GM12874 (cell line): ENCODE results near the gene SIM2.

Experiments
- TF ChIP-seq, protein P1 (sequence below): IDR thresholded peaks from 2 replicates; pipeline ENCODE4 v1.5.1; 2011; ENCODE audit warnings: low read depth, mild to moderate bottlenecking, control low read depth, low read length, moderate library complexity; ENCODE audit not compliant: insufficient read depth

SIM2 gene

GRCh38 chr21:36694593-36695282 lies 4.2 kb upstream of the SIM2 start:
- TF ChIP-seq, protein P1, sequence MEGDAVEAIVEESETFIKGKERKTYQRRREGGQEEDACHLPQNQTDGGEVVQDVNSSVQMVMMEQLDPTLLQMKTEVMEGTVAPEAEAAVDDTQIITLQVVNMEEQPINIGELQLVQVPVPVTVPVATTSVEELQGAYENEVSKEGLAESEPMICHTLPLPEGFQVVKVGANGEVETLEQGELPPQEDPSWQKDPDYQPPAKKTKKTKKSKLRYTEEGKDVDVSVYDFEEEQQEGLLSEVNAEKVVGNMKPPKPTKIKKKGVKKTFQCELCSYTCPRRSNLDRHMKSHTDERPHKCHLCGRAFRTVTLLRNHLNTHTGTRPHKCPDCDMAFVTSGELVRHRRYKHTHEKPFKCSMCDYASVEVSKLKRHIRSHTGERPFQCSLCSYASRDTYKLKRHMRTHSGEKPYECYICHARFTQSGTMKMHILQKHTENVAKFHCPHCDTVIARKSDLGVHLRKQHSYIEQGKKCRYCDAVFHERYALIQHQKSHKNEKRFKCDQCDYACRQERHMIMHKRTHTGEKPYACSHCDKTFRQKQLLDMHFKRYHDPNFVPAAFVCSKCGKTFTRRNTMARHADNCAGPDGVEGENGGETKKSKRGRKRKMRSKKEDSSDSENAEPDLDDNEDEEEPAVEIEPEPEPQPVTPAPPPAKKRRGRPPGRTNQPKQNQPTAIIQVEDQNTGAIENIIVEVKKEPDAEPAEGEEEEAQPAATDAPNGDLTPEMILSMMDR, result no peak

GRCh38 chr21:36695283-36695634 lies 3.7 kb upstream of the SIM2 start:
- TF ChIP-seq, protein P1, result no peak

DNA sequence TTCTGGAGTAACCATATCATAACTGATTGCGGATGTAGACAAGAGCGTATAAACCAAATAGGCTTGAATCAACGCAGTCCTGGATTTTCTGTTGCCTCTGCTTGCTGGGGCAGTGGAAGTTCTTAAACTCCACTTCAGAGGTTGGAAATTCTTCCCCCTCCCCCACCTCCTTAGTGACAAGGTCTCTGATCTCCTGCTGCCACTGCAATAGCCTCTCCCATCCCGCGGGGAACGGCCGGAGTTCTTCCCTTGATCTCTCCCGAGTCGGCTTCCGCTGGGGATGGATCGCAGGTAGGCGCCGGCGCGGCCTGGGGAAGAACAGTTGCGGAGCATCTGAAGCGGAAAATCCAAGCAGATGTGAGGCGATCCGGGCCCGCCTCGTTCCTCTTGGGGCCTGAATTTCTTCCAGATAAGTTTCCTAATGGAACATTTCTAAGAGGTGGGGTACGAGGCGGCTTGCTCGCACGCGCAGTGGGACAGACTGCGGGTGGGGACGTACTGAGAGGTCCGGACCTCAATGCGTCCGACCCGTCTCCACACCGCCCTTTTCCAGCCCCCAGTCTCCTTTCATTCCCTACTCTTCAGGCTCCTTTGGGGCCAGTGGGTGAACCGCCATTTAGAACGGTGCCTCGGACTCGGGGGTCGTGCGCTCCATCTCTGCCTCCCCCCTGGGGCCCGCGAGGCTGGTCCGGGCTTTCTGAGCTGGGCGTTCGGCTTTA lies 3.1 kb upstream of the SIM2 start:
- TF ChIP-seq, protein P1, result no peak

DNA sequence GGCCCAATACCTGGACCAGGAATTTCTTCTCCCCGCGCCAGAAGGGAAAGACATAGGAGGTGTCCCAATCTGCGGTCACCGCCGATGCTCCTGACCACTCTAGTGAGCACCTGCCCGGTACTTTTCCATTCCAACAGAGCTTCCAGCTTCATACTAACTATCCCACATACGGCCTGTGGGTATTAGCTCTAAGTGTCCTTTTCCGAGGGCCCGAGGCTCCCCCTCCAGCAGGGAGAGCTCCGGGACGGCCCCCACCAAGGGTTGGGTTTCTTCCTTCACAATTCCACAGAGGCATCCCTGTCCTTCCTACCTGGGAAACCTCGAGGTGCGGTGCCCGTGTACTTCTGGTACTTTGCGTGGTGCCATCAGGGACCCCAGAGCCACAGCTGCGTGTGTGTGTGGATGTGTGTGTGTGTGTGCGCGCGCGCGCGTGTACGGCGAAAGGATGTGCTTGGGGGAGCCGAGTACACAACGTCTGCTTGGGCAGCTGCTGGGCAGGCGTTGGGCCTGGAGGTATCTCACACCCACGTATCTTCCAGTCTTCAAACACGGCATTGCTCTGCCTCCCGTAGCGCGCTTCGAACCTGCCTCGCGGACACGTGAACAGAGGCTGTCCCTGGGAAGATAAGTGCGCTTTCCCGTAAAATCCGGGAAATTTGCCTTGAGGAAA lies 2.4 kb upstream of the SIM2 start:
- TF ChIP-seq, protein P1, result no peak

DNA sequence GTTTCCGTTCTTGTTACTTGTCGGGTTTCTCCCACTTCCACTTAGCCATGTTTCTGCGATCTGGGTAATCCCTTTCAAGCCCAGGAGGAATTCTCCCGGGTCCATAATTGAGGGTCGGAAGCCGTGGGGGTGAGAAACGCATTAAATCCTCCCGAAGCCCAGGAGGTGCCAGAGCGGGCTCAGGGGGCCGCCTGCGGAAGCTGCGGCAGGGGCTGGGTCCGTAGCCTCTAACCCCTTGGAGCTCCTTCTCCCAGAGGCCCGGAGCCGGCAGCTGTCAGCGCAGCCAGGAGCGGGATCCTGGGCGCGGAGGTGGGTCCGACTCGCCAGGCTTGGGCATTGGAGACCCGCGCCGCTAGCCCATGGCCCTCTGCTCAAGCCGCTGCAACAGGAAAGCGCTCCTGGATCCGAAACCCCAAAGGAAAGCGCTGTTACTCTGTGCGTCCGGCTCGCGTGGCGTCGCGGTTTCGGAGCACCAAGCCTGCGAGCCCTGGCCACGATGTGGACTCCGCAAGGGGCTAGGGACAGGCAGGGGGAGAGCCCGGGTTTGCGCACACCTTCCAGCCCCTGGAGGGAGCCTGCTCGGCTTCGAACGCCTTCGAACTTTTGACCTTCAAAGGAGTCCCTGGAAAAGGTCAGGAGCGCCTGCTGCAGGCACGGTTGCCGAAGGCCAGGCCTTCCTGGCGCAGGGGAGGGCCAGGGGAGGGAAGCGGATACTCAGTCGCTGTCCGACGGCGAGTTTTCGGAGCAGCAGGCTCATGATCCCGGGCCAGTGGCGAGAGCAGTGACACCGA lies 1.7 kb upstream of the SIM2 start:
- TF ChIP-seq, protein P1, result no peak

DNA sequence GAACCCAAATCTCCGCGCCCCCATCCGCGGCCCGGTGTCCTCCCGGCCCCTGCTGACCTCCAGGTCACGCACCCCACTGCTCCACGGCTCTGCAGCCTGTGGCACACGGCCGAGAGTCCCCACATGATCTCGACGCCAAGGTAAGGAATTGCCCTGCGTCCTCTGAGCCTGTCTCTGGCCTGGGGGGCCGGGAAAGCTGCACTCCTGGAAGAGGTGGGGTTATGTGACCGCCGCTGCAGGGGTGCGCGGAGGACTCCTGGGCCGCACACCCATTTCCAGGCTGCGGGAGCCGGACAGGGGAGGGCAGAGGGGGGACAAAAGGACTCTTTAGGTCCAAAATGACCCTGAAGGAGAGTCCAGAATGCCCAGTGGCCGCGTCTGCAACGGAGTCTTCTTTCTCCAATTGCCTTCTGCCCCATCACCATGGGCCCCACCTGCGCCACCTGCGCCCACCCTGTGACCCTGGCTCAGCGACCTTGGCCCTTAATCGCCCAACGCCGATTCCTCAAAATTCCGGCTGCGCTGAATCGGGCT lies 997 bp upstream of the SIM2 start:
- TF ChIP-seq, protein P1, result no peak

DNA sequence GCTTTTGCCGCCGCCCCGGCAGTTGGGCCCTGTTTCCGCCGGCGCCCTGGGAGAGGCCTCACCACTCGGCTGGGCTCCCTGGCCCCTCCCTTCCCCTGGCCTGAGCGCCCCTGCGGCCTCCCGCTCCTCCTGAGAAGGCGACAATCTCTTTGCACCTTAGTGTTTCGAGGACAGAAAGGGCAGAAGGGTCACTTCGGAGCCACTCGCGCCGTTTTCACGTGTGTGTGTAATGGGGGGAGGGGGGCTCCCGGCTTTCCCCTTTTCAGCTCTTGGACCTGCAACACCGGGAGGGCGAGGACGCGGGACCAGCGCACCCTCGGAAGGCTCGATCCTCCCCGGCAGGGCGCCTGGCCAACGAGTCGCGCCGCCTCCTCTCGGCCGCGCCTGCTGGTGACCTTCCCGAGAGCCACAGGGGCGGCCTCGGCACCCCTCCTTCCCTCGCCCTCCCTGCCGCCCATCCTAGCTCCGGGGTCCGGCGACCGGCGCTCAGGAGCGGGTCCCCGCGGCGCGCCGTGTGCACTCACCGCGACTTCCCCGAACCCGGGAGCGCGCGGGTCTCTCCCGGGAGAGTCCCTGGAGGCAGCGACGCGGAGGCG lies 432 bp upstream of the SIM2 start:
- TF ChIP-seq, protein P1, result no peak
